K562 (cell line): ENCODE measurements around the gene COX7B. TPM values are rescaled to one million over a fixed set of nuclear protein-coding genes. Genes with fewer than 3 reads are reported as not detected.
A peak's percentile ranks its signal among the peaks of the same experiment; 100 is the strongest.

ENCODE experiments used
- BCL6 ChIP-seq: fragments of 250-450 bp; sonication (Bioruptor Pico); IDR thresholded peaks from 2 replicates; pipeline ENCODE4 v1.4.0; 2020
- CBFA2T3 ChIP-seq: fragments of 450-650 bp; IDR thresholded peaks from 2 replicates; pipeline ENCODE4 v1.6.1; 2017
- CC2D1A ChIP-seq: fragments of 450-650 bp; IDR thresholded peaks from 2 replicates; pipeline ENCODE4 v1.6.1; 2017; ENCODE audit warnings: mild to moderate bottlenecking
- CCAR2 ChIP-seq: fragments of 200-400 bp; formaldehyde crosslinking; IDR thresholded peaks from 2 replicates; pipeline ENCODE4 v1.6.1; 2017; ENCODE audit warnings: mild to moderate bottlenecking, low read depth, low read length
- HCFC1 ChIP-seq: IDR thresholded peaks from 2 replicates; pipeline ENCODE4 v1.6.1; 2012; ENCODE audit warnings: low read depth, low read length, improper control_type of control experiment
- MAFG ChIP-seq: fragments of 450-650 bp; conservative IDR thresholded peaks from 2 replicates; pipeline ENCODE4 v1.6.1; 2016; ENCODE audit warnings: missing genetic modification characterization, missing compliant biosample characterization
- NR2C1 ChIP-seq, 2 experiments: fragments of 450-650 bp; IDR thresholded peaks; 2 replicates each; pipeline ENCODE4 v1.6.1; 2017; ENCODE audit warnings: mild to moderate bottlenecking in 2 of 2, antibody characterized with exemption in 1 of 2, inconsistent platforms in 1 of 2, missing compliant biosample characterization in 1 of 2, missing genetic modification characterization in 1 of 2
- POLR2B ChIP-seq: fragments of 450-650 bp; IDR thresholded peaks from 2 replicates; pipeline ENCODE4 v1.6.1; 2018; ENCODE audit warnings: low read depth; ENCODE audit not compliant: partially characterized antibody
- RREB1 ChIP-seq: fragments of 250-450 bp; sonication (Bioruptor Pico); IDR thresholded peaks from 2 replicates; pipeline ENCODE4 v1.4.0; 2020
- TARDBP ChIP-seq: fragments of 450-650 bp; IDR thresholded peaks from 2 replicates; pipeline ENCODE4 v1.6.1; 2016
- VEZF1 ChIP-seq: fragments of 200-800 bp; sonication (Bioruptor generic); IDR thresholded peaks from 2 replicates; pipeline ENCODE4 v1.6.1; 2017; ENCODE audit warnings: missing genetic modification characterization, missing compliant biosample characterization
- ZNF280A ChIP-seq: fragments of 450-650 bp; IDR thresholded peaks from 2 replicates; pipeline ENCODE4 v1.6.1; 2018; ENCODE audit warnings: mild to moderate bottlenecking, low read depth; ENCODE audit not compliant: partially characterized antibody
- polyA plus RNA-seq, 8 experiments: library from polyadenylated mRNA; depleted of rRNA in 4 of 8; stranded (reverse) in 5 of 8; unstranded in 3 of 8; fragments of >200 nt; fragmentation: Nextera tagmentation in 2 of 8; fragmentation: Illumina TruSeq in 1 of 8; extraction: Ambion mirVana in 2 of 8; extraction: Trizol in 1 of 8; gene quantifications; 2 replicates each; pipeline versions ENCODE4 v1.2.1 to v1.2.3, GENCODE V29; 2011 to 2014; ENCODE audit warnings: inconsistent platforms in 1 of 8, missing spikeins in 1 of 8
- total RNA-seq, 7 experiments: library from RNA; depleted of rRNA in 6 of 7; stranded (reverse); fragments of >200 nt in 6 of 7; fragmentation: Illumina TruSeq in 2 of 7; extraction: Trizol in 2 of 7; gene quantifications; 2 replicates each; pipeline versions ENCODE4 v1.2.1 to v1.2.3, GENCODE V29; 2011 to 2021; ENCODE audit warnings: low replicate concordance in 1 of 7
- TF ChIP-seq, protein P1 (sequence below): sonication (generic); formaldehyde crosslinking; IDR thresholded peaks from 2 replicates; pipeline ENCODE4 v1.8.1; 2023; ENCODE audit warnings: mild to moderate bottlenecking, missing genetic modification reagents
- TF ChIP-seq, protein P2 (sequence below): fragments of 450-650 bp; formaldehyde crosslinking; IDR thresholded peaks from 2 replicates; pipeline ENCODE4 v1.4.0; 2022; ENCODE audit warnings: missing genetic modification characterization

COX7B gene
- total and polyA plus RNA-seq, 9 of the 15 experiments (the other 6 are each of a cell fraction or from before 2014, with no cell fraction given): 549 to 2,891 (median 1,307) TPM

GRCh38 chrX:77899081-77899828 is at the start of gene COX7B (continued):
- TF ChIP-seq, protein P1, sequence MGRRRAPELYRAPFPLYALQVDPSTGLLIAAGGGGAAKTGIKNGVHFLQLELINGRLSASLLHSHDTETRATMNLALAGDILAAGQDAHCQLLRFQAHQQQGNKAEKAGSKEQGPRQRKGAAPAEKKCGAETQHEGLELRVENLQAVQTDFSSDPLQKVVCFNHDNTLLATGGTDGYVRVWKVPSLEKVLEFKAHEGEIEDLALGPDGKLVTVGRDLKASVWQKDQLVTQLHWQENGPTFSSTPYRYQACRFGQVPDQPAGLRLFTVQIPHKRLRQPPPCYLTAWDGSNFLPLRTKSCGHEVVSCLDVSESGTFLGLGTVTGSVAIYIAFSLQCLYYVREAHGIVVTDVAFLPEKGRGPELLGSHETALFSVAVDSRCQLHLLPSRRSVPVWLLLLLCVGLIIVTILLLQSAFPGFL: no peak
- no peak for TF ChIP-seq CC2D1A
- TF ChIP-seq, protein P2, sequence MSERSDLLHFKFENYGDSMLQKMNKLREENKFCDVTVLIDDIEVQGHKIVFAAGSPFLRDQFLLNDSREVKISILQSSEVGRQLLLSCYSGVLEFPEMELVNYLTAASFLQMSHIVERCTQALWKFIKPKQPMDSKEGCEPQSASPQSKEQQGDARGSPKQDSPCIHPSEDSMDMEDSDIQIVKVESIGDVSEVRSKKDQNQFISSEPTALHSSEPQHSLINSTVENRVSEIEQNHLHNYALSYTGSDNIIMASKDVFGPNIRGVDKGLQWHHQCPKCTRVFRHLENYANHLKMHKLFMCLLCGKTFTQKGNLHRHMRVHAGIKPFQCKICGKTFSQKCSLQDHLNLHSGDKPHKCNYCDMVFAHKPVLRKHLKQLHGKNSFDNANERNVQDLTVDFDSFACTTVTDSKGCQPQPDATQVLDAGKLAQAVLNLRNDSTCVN: no peak
- TF ChIP-seq BCL6 (CRISPR knock-in tag): no peak
- no peak for TF ChIP-seq MAFG (tag)
- no peak for TF ChIP-seq CCAR2
- TF ChIP-seq HCFC1: peak; percentile 91
- TF ChIP-seq VEZF1 (CRISPR knock-in tag): peak; percentile 49; the same call in 1 of the 2 replicates
- no peak for TF ChIP-seq NR2C1 (IDR thresholded peaks at IDR 0.05)
- no peak; the same call in 1 of the 2 replicates for TF ChIP-seq NR2C1 (tag; IDR thresholded peaks at IDR 0.05)
- TF ChIP-seq TARDBP: no peak
- no peak for TF ChIP-seq RREB1 (CRISPR knock-in tag)
- peak; percentile 87 for TF ChIP-seq POLR2B
- no peak for TF ChIP-seq CBFA2T3
- TF ChIP-seq ZNF280A: no peak
